CD4-positive, alpha-beta T cell treated with Interleukin-4 for 4 hours (primary cell): Measurements from ENCODE around the gene KHDC3L.
"Not testable (repeated sequence)": the region's sequence is repeated elsewhere in the genome, so short reads cannot be mapped to it uniquely, and the experiment has no call there.

ENCODE experiments used
- DNase-seq: peaks from one replicate; pipeline ENCODE4 v3.0.0-alpha.2; 2020

The KHDC3L gene

DNA sequence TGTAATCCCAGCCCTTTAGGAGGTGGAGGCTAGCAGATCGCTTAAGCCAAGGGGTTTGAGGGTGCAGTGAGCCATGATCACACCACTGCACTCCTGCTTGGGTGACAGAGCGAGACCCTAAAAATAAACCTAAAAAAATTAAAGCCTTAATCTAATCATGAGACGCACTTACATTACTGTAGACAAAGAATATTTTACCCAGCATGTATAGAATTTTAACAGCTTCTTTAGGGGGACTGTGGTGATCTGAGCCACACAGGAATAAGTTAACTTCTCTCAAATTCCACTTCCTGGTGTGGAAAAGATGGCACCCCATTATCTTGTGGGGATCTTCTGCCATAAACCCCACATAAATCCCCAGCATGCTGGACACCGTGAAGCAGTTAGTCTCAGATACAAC, 9.5 kb downstream of the KHDC3L start:
- DNase-seq, result no peak

DNA sequence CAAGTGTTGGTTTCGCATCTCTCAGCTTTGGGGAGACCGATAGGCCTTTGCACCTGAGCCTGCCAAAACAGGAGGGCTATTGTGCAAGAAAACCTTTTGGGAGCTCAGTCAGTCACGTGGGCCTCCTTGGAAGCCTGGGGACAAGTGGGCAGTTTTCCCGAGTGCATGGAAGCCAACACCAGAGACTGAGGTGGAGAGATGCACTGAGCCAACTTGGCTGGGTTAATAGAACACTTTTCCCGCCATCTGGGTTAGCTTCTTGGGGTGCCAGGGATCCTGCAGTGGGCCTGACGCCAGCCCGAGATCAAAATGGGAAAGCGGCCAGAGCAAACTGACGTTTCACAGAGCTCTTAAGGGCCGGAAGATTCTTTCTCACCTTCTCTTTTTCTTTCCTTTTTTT, 10.1 kb downstream of the KHDC3L start:
- no peak for DNase-seq

DNA sequence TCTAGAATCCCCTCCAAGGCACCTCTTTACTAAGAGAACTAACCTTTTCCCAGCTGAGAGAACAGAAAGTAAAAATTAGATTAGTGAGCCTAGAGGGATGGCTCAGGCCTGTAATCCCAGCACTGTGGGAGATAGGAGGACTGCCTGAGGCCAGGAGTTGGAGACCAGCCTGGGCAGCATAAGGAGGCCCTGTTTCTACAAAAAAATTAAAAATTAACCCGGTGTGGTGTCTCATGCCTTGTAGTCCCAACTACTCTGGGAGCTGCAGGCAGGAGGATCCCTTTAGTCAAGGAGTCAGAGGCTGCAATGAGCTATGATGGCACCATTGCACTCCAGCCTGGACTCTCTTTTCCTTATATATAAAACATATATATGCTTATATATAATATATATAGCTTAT, 12.8 kb downstream of the KHDC3L start:
- no peak for DNase-seq

DNA sequence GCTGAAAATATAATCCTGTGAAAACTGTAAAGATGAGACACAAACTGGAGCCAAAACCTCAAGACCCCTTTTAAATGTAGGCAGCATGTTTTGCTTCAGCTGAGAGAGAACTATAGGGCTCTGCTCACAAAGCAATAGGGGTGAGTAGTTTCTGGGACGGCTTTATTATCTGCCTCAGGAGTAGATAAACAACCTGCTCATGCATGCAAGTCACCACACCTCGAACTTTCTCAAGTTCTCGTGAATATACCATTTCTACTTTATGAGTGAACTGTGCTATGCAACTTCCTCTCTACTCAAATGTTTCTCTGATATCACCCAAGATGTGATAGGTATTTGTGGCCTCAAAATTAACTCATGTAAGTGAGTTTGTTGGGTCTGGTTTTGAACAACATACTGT, 14.8 kb downstream of the KHDC3L start:
- DNase-seq, result no peak

DNA sequence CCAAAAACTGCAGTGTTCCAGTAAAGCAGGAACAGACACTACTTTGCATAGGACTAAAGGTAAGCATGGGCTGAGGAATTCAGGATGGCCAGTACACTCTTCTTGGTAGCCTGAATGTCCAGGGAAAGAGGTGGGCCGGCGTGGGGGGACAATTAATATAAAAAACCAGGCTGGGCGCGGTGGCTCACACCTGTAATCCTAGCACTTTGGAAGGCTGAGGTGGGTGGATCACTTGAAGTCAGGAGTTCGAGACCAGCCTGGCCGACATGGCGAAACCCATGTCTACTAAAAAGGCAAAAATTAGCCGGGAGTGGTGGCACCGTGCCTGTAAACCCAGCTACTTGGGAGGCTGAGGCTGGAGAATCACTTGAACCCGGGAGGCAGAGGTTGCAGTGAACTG, 19.1 kb downstream of the KHDC3L start:
- not testable (repeated sequence) for DNase-seq

DNA sequence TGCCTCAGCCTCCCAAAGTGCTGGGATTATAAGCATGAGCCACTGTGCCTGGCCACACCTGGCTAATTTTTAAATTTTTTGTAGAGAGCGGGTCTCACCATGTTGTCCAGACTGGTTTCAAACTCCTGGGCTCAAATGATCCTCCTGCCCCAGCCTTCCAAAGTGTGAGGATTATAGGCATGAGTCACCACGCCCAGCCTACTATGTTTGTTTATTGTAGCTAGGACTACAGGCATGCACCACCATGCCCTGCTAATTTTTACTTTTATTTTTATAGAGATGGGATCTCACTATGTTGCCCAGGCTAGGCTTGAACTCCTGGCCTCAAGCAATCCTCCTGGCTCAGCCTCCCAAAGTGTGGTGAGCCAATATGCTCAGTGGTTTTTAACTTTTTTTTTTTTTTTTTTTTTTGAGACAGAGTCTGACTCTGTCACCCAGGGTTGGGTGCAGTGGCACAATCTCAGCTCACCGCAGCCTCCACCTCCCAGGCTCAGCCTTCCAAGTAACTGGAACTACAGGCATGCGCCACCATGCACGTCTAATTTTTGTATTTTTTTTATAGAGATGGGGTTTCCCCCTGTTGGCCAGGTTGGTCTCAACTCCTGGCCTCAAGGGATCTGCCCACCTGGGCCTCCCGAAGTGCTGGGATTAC, 20.1 kb downstream of the KHDC3L start:
- DNase-seq, result no peak

DNA sequence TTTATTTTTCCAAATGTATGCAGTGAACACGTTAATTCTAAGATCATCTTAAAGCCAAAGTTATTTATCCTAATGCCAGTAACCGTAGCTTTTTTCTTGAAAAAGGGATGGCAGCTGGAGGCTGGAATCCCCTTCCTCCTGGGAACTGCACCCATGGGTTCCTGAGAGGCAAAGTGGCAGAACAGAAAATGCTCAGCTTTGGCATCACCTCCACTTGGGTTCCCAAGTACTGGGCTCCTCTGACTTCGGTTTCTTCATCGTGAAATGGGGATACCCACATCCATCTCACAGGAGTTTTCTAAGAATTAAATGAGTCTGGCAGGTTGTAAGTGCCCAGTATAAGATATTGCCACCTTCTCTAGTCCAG, 26.0 kb downstream of the KHDC3L start:
- DNase-seq, result no peak

DNA sequence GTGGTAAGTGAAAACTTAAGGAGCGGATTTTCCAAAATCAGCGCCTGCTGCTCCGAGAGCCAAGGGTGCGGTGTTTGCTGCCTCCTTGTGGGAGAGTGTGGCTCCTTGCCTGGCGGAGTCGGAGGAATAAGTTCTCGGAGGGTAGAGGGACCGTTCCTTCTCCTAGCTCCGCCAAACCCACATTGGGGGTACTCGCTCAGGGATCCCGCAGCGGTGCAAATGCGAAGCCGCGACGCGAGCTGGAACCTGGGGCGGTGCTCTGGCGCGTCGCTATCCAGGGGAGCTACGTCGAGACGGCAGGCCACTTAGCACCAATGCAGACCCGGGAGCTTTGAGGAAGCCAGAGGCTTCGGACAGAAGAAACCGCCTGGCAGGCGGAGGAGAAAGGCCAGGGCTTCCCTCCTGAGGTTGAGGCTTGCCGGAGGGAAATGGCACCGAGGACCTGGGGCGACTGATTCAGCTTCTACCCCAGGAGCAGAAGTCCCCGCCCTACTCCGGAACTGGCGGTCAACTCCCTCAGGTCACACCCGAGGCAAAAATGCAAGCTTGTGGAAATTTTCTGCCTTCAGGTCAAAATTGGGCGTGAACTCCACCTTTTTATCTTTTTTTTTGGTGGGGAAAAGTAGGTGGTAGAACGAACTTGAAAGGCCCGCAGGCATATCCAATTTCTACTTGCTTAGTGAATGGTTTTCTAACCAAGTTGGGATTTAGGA, 26.5 kb downstream of the KHDC3L start:
- peak; percentile 71 for DNase-seq

DNA sequence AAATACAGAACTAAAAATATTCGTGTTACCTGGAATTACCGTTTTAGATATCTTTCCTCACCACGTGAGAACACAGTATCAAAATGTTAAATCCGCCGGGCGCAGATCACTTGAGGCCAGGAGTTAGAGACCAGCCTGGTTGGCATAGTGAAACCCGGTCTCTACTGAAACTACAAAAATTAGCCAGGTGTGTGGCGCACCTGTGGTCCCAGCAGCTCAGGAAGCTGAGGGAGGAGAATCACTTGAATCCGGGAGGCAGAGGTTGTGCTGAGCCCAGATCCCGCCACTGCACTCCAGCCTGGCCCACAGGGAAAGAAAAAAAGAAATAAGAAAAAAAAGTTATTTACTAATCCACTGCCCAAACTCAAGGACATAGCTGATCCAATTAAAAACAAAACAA, 27.4 kb downstream of the KHDC3L start:
- no peak for DNase-seq

DNA sequence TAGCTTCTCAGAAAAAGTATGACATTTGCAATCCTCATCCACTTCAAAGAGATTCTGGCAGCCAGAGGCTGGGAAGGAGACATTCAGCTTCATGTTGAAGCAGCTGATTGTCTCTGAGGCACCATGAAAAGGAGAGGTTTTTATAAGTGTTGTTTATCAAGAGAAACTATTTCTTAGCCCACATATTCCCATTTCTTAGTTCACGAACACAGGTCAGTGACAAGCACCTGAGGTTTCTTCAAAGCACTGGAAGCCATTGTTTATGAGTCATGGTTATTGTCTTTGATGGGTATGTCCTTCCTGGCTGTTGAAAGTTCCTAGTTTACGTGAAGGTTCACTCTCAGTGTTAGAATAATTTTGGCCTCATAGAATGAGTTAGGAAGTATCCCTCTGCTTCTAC, 29.2 kb downstream of the KHDC3L start:
- DNase-seq, result peak; percentile 50

DNA sequence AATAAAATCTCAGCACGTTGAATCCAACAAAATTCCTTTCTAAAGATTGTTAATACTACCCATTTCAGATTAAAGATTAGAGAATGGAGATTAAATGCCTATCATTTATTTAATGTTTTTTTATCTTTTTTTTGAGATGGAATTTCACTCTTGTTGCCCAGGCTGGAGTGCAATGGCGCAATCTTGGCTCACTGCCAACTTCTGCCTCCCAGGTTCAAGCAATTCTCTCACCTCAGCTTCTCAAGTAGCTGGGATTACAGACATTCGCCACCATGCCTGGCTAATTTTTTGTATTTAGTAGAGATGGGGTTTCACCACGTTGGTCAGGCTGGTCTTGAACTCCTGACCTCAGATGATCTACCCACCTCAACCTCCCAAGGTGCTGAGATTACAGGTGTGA, 29.7 kb downstream of the KHDC3L start:
- not testable (repeated sequence) for DNase-seq

DNA sequence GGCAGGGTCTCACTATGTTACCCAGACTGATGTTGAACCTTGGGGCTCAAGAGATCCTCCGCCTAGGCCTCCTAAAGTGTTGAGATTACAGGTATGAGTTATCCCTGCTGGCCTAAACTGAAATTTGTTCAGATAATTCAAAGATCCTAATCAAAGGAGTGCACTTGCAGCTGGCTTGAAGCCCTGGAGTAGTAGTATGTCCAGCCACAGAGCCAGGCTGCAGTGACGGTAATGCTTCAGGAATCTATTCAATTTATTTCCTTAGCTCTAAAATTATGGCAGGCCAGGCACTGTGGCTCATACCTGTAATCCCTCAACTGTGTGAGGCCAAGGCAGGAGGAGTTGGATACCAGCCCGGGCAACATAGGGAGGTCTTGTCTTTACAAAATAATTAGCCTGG, 30.8 kb downstream of the KHDC3L start:
- DNase-seq, result no peak

DNA sequence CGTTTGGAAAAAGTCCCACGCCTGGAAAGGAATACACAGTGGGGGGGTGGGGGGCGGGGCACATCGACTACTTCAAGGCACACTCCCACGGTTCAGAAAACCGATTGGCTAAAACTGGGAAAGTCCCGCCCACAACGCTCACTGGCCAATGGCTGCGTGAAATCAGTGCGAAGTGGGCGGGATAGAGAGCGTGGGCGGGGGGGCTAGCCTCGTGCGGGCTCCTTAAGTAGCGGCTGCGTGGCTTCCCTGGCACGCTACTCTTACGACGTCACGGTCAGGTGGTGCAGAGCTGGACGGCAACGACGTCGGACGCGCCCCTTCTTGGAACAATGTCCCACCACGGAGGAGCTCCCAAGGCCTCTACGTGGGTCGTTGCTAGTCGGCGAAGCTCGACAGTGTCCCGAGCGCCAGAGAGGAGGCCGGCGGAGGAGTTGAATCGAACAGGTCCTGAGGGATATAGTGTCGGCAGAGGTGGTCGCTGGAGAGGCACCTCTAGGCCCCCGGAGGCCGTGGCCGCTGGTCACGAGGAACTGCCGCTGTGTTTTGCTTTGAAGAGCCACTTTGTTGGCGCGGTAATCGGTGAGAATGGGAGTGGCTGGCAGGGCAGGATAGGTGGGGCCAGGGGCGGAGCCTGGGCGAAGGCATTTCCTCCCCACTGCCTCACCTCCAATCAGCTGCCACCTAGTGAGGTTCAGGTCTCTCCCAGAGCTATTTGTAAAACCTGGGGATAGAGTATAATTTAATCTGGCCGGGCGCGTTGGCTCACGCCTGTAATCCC, 32.3 kb downstream of the KHDC3L start, which contains the start of gene DDX43:
TSS of gene DDX43 (plus strand) at position 252 of the 778 bp plus-strand sequence. CDS start at position 330, 78 bp downstream.
- peak; percentile 65 for DNase-seq

DNA sequence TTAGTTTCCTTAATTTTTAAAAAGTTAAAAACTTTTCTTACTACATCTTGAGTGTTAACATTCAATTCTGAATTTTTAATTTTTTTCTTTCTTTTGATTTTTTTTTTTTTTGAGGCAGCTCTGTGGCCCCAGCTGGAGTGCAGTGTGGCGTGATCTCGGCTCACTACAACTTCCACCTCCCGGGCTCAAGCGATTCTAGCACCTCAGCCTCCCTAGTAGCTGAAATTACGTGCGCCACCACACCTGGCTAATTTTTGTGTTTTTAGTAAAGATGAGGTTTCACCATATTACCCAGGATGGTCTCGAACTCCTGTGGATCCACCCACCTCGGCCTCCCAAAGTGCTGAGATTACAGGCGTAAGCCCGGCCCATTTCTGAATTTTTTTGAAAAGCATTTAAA, 33.4 kb downstream of the KHDC3L start:
- no peak for DNase-seq

DNA sequence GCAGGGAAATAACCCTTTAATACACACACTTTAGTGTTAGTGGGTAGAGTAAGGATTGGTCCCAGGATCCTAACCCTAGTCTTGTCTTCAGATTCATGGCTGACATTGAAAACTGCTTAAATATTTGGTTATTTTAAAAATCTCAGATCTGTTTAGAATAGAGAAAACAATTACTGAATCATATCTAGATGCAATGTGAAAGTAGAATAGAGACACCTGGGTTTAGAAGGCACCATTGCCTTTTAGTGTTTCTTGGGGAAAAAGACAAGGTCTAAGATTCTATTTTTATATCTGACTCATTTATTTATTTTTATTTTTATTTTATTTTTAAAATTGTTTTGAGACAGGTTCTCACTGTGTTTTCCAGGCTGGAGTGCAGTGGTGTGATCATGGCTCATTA, 38.2 kb downstream of the KHDC3L start:
- no peak for DNase-seq

DNA sequence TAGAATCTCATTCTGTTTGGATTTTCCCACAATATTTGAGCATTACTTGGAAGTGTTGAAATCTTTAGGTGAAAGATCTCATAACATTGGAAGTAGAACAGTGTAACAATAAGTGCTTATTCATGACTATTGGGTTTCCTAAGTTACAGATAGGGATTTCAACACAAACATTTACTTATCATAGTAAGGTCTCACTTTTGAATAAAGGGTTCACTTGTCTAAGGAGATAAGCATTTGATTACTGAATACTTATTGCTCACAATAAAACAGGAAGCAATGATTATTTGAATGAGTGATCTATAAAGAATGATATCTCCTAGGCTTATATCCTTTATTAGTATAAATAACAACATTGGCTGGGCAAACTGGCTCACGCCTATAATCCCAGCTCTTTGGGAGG, 46.9 kb downstream of the KHDC3L start:
- no peak for DNase-seq

DNA sequence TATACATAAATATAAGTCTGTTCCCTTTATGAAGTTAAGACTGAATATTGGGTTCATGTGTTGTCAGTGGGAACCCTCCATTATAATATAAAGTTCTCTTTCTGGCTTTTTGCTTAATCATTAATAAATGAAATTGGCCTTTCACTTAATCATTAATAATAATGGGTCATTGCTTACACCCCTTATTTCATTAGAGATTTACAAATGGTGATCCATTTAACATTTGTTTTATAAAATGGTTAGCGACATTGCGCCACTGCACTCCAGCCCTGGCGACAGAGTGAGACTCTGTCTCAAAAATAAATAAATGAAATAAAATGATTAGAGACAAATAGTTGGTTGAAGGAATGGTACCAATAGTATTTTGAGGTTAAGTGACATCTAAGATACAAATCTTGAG, 50.6 kb downstream of the KHDC3L start:
- DNase-seq, result no peak
